ENCODE measurements around the gene PLXNB3.
"Not testable (repeated sequence)": the region's sequence is repeated elsewhere in the genome, so short reads cannot be mapped to it uniquely, and the experiment has no call there.

Gene PLXNB3

DNA sequence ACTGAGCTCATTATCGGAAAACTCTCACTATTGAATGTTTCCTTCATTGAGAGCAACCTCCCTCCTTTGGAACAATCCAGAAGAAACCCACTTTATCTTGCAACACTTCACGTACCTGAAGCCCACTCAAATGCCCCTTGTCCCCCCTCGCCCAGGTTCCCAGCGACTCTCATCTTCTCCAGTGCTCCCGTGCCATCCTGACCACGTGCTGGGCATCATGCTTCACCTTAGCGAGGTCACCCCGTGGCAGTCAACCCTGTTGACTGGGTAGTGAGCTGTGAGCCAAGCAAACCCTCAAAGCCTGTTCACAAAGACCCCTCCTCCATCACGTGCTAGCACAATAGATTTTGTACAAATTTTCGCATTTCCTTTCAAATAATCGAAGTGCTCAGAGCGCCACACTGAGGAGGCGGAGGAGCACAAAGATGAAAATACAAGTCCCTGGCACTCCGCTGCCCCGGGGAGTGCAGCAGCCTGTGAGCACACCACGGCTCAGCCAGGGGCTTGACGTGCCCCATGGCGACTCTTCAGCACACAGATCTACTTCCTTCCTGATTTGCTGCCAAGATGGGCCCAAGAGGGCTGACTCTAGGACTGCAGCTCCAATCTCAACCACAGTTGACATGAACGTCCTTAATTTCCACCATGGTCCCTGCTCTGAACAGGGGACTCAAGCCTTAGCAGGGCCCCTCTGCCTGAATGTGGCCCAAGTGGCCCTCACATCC lies 50.7 kb downstream of the PLXNB3 start:
- no peak for DNase-seq (ENCODE audit: low read depth, low spot score)

DNA sequence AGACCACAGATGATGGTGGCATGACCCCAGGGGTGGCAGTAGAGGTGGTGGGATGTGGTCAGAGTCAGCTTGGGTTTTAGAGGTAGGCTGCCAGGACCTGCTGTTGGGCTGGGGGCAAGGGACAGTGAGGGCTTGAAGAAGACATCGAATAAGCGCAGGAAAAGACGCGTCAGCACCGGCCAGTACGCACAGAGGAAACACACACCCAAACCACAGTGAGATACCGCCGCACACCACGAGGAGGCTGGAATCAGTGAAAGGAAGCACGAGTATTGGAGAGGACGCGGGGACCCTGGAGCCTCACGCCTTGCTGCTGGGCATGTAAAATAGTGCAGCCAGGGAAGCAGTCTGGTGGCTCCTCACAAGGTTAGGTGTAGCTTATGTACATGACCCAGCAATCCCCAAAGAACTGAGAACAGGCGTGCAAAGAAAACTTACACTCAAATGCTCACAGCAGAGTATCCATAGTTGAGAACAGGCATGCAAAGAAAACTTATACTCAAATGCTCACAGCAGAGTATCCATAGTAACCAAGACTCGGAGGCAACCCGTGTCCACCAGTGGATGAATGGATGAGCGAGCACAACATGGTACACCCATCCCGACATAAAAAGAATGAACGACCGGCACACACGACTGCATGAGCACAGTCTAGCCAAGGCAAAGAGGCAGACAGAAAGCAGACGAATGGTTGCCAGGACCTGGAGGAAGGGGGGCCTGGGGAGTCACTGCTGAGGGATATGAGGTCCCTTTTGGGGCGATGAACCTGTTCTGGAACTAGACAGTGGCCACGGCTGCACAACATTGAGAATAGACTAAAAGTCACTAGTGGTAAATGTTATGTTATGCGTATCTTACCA lies 53.0 kb downstream of the PLXNB3 start:
- DNase-seq (ENCODE audit: low read depth, low spot score) = no peak

DNA sequence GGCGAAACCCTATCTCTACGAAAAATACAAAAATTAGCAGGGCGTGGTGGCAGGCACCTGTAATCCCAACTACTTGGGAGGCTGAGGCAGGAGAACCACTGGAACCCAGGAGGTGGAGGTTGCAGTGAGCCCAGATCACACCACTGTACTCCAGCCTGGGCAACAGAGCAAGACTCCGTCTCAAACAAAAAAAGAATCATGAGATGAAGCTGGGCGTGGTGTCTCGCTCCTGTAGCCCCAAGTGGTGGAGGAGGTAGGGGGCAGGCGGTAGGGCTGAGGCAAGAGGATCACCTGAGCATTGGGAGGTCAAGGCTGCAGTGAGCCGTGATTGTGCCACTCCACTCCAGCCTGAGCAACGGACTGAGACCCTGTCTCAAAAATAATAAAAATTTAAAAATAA lies 54.0 kb downstream of the PLXNB3 start:
- DNase-seq (ENCODE audit: low read depth, low spot score) = not testable (repeated sequence)

DNA sequence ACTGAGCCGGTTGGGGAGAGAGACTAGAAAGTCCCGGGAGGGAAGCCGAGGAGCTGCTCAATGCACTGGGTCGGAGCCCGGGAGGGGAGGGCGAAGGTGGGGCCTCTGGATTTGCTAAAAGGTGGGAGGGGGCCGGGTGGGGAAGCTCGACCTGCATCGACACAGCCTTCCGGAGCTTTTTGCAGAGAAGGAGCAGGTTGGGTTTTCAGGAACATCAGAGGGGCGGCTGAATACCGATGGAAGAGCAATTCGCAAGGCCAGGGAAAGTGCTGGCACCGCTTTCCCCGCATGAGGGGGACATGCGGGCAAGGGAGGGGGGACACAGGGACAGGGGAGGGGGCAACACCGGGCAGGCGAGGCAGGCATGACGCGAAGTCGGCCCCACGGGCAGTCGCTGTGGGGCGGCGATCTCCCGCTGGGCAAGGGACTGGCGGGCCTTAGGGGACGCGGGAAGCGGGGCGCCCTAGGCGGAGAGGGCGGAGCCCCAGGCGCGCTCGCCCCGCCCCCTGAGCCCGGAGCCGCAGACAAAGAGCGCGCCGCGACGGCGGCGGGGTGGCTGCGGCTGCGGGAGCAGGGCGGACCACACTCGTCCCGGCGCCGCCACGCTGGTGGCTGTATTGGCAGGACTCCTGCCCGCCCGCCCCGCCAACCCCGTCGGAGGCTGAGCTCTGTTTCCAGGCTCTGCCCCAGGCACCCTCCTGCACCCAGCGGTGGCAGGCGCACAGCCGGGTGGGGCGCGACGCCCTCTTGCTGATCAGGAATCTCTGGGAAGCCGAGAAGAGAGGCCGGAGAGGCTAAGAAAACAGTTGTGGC lies 54.7 kb downstream of the PLXNB3 start:
- no peak for DNase-seq (ENCODE audit: low read depth, low spot score)

DNA sequence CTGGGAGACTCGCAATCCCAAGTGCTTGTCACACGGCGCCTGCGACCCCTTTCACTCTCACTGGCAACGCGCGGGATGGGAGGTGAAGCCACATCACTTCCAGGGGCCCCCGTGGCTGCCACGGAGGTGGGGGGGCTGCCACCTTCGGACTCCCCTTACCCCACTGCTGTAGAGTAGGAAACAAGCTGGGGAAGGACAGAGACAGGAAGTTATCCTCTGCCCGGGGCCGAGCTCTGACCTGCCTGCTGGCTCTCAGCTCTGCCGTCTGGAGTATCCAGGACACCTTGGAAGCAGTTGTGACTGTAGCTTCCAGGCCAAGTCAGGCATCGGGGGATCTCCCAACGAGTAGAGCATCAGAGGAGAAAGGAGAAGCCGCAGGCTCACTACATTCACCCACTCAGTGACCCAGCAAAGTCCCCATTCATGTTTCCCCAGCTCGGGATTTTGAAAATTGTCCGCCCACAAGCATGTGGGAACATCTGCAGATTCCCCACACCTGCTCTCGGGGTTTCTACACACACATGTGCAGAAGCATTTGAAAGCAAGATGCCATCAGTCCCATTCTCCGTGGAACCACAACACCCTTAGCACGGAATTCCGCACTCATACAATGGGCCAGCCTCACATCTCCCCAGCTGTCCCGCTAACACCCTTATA lies 55.5 kb downstream of the PLXNB3 start:
- no peak for DNase-seq (ENCODE audit: low read depth, low spot score)

DNA sequence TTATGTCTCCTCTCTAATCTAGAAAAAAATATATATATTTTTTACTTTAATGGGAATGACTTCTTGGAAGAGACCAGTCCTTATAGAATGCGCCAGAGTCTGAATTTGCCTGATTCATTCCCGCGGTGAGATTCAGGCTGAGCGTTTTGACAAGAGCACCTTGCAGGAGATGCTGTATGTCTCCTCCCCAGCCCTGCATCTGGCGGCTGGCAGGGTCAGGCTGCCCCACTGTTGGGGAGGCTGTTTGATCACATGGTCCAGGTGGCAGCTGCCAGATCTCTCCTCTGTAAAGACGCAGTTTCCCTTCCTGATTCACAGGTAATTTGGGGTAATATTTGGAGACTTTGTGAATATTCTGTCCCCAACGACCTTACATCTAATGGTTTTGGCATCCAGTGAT lies 56.6 kb downstream of the PLXNB3 start:
- no peak for DNase-seq (ENCODE audit: low read depth, low spot score)

DNA sequence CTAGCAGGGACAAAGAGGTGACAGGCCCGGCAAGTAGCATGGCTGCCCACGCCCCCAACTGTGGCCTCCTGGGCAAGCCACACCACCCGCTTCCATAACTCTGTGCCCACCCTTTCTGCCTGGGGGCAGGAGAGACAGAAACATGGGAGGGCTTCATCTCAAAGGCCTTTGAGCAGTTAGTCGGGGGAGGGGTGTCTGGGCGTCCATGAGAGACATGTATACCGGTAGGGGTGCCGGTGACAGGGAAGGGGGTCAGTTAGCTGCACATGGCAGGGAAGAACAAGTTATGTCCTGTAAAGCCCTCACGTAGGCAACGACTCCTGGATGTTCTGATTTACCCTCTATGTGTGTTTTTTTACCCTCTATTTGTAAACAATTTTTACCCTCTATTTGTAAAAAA lies 57.0 kb downstream of the PLXNB3 start:
- DNase-seq (ENCODE audit: low read depth, low spot score) = no peak

DNA sequence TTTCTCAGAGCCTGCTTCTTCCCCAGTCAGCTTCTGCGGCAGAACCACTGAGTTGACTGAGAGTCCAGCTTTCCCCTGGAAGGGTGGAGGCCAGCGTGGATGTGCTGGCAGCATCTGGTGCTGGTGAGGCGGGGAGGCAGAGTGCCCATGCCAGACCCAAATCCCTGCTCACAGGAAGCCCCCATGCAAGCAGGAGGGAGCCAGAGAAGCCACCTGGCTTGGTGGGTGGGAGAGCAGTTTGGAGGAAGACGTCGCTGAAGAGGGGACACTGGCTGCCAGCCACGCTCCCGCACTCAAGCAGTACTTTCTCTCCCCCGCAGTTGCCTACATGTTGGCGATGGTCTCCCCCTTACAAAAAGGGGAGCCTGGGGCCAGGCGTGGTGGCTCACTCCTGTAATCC lies 60.3 kb downstream of the PLXNB3 start:
- DNase-seq (ENCODE audit: low read depth, low spot score) = no peak

DNA sequence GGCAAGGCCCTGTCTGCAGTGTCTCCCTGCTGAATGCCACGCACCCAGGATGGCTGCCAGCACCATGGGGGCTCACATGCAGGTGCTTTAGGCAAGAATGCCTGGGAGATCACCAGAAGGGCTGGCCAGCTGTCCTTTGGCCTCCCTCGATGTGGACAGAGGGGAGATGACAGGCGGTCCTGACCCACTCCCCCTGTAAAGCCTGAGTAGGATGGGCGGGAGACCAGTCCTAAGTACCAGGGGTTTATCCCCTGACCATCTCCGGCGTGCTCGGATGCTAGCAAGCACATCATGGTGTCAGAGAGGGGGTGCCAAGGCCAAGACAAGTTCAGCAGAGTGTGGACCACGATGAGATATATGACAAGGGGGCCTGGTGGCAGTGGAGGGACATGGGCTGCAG lies 61.0 kb downstream of the PLXNB3 start:
- no peak for DNase-seq (ENCODE audit: low read depth, low spot score)
